ENCODE measurements around the gene ZNF519.
A peak's percentile ranks its signal among the peaks of the same experiment; 100 is the strongest.
"Not testable (repeated sequence)": the region's sequence is repeated elsewhere in the genome, so short reads cannot be mapped to it uniquely, and the experiment has no call there.

ZNF519 gene

GRCh38 chr18:14132271-14132700 lies at the start of gene ZNF519:
Gene ZNF519, minus strand, starts transcription at chr18:14132435. Its CDS starts 158 bp downstream, at chr18:14132277.
- H3K4me1 ChIP-seq (ENCODE audit: low read depth, poor library complexity, severe bottlenecking): not testable (repeated sequence)

DNA sequence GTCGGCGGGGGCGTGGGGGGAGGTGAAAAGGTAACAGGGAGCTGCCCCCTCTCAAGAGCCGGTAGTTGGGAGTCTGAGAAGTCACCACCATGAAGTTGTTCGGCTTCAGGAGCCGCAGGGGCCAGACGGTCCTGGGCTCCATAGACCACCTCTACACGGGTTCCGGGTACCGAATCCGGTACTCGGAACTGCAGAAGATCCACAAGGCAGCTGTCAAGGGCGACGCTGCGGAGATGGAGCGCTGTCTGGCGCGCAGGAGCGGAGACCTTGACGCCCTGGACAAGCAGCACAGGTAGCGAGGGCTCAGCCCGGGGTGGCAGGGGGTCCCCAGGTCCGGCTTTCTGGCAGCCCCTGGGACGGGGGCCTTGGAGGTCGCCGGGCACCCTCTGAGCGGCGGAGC lies 47.1 kb upstream of the ZNF519 start:
- Histone ChIP-seq H3K27me3 (ENCODE audit: insufficient read depth, low read depth) (no peaks in the 10 kb centered on the region), H3K27ac (no peak overlapping the region), H4K20me1 (ENCODE audit: insufficient read depth) (no peaks in the 10 kb centered on the region), H3K4me3 (IDR thresholded peaks at IDR 0.05; ENCODE audit: insufficient read depth, low read depth, low read length) (no peak overlapping the region), H3K4me2 (peak overlapping the region; percentile 84), H3K79me2 (ENCODE audit: insufficient read depth, low read depth) (no peaks in the 10 kb centered on the region), H3K9ac (peak overlapping the region; percentile 46; the same call in 1 of the 2 replicates), H3K4me1 (ENCODE audit: low read depth, poor library complexity, severe bottlenecking) (peaks cover 5% of the 10 kb centered on the region), H2AFZ (ENCODE audit: low read depth) (peak overlapping the region; percentile 40), H3K36me3 (ENCODE audit: insufficient read depth) (no peaks in the 10 kb centered on the region)
- TF ChIP-seq CTCF (conservative IDR thresholded peaks at IDR 0.05; ENCODE audit: low read depth, low read length): no peak

More at GRCh38 chr18:14132271-14132700, at the start of gene ZNF519:
- peak within 1 kb of the TSS; percentile 85 for H2AFZ ChIP-seq (ENCODE audit: low read depth)
- not testable (repeated sequence) for H3K27me3 ChIP-seq (ENCODE audit: insufficient read depth, low read depth); H3K36me3 ChIP-seq (ENCODE audit: insufficient read depth); H4K20me1 ChIP-seq (ENCODE audit: insufficient read depth); H3K4me3 ChIP-seq (IDR thresholded peaks at IDR 0.05; ENCODE audit: insufficient read depth, low read depth, low read length); H3K27ac ChIP-seq
- H3K79me2 ChIP-seq (ENCODE audit: insufficient read depth, low read depth): peaks cover 29% of the 10 kb centered on the region
- H3K4me2 ChIP-seq: peak within 1 kb of the TSS; percentile 57
- peak within 1 kb of the TSS; percentile 71; the same call in 1 of the 2 replicates for H3K9ac ChIP-seq

- Histone ChIP-seq H2AFZ (ENCODE audit: low read depth) (peak overlapping the region; percentile 40), H3K9ac (peak overlapping the region; percentile 46; the same call in 1 of the 2 replicates)
- H3K4me3 ChIP-seq (IDR thresholded peaks at IDR 0.05; ENCODE audit: insufficient read depth, low read depth, low read length); H3K4me2 ChIP-seq; H4K20me1 ChIP-seq (ENCODE audit: insufficient read depth); H3K36me3 ChIP-seq (ENCODE audit: insufficient read depth); H3K79me2 ChIP-seq (ENCODE audit: insufficient read depth, low read depth); H3K4me1 ChIP-seq (ENCODE audit: low read depth, poor library complexity, severe bottlenecking); H3K27me3 ChIP-seq (ENCODE audit: insufficient read depth, low read depth); H3K27ac ChIP-seq: not testable (repeated sequence)
- TF ChIP-seq CTCF (conservative IDR thresholded peaks at IDR 0.05; ENCODE audit: low read depth, low read length): peak; percentile 55
These were observed 46.3 kb upstream of the ZNF519 start for GRCh38 chr18:14178321-14179196.

- not testable (repeated sequence) for H3K4me1 ChIP-seq (ENCODE audit: low read depth, poor library complexity, severe bottlenecking); H3K27ac ChIP-seq; H4K20me1 ChIP-seq (ENCODE audit: insufficient read depth); H3K4me2 ChIP-seq; H3K4me3 ChIP-seq (IDR thresholded peaks at IDR 0.05; ENCODE audit: insufficient read depth, low read depth, low read length); H3K9ac ChIP-seq; H2AFZ ChIP-seq (ENCODE audit: low read depth); H3K79me2 ChIP-seq (ENCODE audit: insufficient read depth, low read depth); H3K36me3 ChIP-seq (ENCODE audit: insufficient read depth); H3K27me3 ChIP-seq (ENCODE audit: insufficient read depth, low read depth)
These were observed 45.5 kb upstream of the ZNF519 start for GRCh38 chr18:14177540-14178320.

DNA sequence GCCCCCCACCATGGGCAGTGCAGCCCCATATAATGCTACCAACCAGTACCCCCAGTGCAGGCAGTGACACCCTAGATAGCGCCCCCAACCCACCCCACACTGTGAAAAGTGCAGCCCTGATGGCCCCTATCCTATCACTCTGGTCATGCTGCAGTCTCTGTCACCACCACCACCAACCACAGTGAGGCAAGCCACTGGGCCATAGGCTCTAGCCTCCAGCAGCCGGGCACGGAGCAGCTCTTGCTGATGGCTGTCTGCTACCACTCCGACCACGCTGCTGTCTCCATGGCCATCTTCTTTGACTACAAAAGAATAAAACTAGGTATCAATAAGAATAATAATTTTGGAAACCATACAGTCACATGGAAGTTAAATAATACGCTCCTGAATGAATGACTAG lies 43.2 kb upstream of the ZNF519 start:
- not testable (repeated sequence) for H3K4me1 ChIP-seq (ENCODE audit: low read depth, poor library complexity, severe bottlenecking); H2AFZ ChIP-seq (ENCODE audit: low read depth); H4K20me1 ChIP-seq (ENCODE audit: insufficient read depth); H3K36me3 ChIP-seq (ENCODE audit: insufficient read depth); H3K9ac ChIP-seq; H3K4me2 ChIP-seq; H3K4me3 ChIP-seq (IDR thresholded peaks at IDR 0.05; ENCODE audit: insufficient read depth, low read depth, low read length); H3K27me3 ChIP-seq (ENCODE audit: insufficient read depth, low read depth); H3K79me2 ChIP-seq (ENCODE audit: insufficient read depth, low read depth); H3K27ac ChIP-seq

Data from KMS-11 (cell line).